Gastroesophageal sphincter (tissue), 3 donors: Measurements from ENCODE around the gene RAB44.

Experiments
- CTCF ChIP-seq, 4 experiments: fragments of 200-600 bp in 2 of 4; fragments of 450-650 bp in 2 of 4; sonication (generic) in 1 of 4; IDR thresholded peaks; one replicate each; pipeline ENCODE4 v1.5.1; 2017 to 2019; ENCODE audit warnings: antibody characterized with exemption in 4 of 4, mild to moderate bottlenecking in 2 of 4, moderate library complexity in 2 of 4
- POLR2A ChIP-seq, 2 donors: fragments of 450-650 bp; IDR thresholded peaks; one replicate each; pipeline ENCODE4 v1.6.1; 2017; ENCODE audit warnings: antibody characterized with exemption in 2 of 2, mild to moderate bottlenecking in 2 of 2, moderate library complexity in 1 of 2
- POLR2AphosphoS5 ChIP-seq: sonication (generic); formaldehyde crosslinking; IDR thresholded peaks from one replicate; pipeline ENCODE4 v1.6.1; 2017; ENCODE audit warnings: antibody characterized with exemption

GRCh38 chr6:36737043-36737785 lies 39.6 kb downstream of the RAB44 start:
- TF ChIP-seq POLR2AphosphoS5 (no peak), CTCF (IDR thresholded peaks at IDR 0.05) (no peak), POLR2A (IDR thresholded peaks at IDR 0.05) (no peak)
